Measurements from ENCODE around the gene CD28. TPM values are rescaled to one million over a fixed set of nuclear protein-coding genes. Genes with fewer than 3 reads are reported as not detected.

The CD28 gene
- total and polyA plus RNA-seq, 2 donors from 2014 or later, result 0.37 to 4.7 TPM

DNA sequence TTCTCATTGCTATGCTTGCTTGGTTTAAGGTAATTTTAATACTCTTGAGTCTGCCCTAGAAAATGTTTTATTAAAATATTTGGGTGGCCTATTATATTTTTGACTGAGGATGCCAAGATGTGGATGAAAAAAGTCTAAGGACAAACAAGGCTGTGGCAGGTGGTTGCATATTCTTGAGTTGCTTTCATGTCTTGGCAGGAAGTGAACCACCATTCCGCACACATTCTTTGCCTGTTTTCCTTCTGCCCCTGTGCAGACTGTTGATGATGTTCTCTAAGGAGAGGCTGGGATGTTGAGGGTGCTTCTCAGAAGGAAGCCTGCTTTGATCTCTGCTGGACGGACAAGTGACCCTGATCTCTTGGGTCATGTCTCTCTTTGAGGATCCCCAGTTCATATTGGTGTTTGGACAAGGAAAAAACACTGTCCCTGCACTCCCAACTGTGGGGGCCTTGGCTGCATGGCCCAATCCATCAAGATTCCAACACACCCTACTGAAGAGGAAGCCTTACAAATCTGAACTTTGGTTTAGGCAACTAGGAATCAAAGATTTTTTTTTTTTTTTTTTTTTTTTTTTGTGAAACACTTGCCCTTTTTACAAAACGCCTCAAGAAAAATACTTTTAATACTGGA is 45.0 kb upstream of the CD28 start:
- Histone ChIP-seq H3K27me3 (ENCODE audit: control insufficient read depth, insufficient read depth, low read length) (no peaks in the 10 kb centered on the region), H3K27ac (ENCODE audit: low read depth in 2 of 2, low read length in 2 of 2) (no peak overlapping the region), H3K36me3 (ENCODE audit: control insufficient read depth in 2 of 3, insufficient read depth in 3 of 3, low read length in 3 of 3) (no peaks in the 10 kb centered on the region), H3K9me3 (ENCODE audit: control insufficient read depth in 2 of 3, insufficient read depth in 1 of 3, low read length in 3 of 3) (no peaks in the 10 kb centered on the region), H3K4me1 (ENCODE audit: control insufficient read depth in 2 of 3, insufficient read depth in 2 of 3, low read depth in 1 of 3, low read length in 3 of 3) (no peaks in the 10 kb centered on the region), H3K9ac (ENCODE audit: low read length in 3 of 3) (no peak overlapping the region), H3K4me3 (ENCODE audit: low read length in 3 of 3) (no peak overlapping the region)
- no peak for DNase-seq
- FAIRE-seq, result no peak
- TF ChIP-seq, protein P1, sequence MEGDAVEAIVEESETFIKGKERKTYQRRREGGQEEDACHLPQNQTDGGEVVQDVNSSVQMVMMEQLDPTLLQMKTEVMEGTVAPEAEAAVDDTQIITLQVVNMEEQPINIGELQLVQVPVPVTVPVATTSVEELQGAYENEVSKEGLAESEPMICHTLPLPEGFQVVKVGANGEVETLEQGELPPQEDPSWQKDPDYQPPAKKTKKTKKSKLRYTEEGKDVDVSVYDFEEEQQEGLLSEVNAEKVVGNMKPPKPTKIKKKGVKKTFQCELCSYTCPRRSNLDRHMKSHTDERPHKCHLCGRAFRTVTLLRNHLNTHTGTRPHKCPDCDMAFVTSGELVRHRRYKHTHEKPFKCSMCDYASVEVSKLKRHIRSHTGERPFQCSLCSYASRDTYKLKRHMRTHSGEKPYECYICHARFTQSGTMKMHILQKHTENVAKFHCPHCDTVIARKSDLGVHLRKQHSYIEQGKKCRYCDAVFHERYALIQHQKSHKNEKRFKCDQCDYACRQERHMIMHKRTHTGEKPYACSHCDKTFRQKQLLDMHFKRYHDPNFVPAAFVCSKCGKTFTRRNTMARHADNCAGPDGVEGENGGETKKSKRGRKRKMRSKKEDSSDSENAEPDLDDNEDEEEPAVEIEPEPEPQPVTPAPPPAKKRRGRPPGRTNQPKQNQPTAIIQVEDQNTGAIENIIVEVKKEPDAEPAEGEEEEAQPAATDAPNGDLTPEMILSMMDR (IDR thresholded peaks at IDR 0.05; ENCODE audit: borderline replicate concordance, extremely low read depth, insufficient read depth), result no peak
- intact Hi-C loops (cut with DNase I), result no loop called here

DNA sequence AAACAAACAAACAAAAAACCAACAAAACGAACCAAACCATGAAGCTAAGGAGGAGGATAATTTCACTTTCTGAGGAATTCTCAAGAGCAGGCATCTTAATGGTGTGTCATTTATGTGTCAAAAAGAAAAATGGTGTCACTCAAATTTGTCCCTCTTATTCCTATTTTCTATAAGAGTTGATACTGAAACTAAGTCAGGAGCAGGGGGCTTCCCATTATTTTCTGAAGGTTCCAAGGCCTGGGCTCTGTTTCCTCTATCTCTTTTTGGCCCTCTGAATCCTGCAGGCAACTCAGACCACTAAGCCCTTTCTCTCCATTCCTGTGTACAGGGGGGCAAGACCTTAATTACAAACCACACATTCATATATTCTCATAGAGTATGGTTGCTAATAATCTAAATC is 44.0 kb upstream of the CD28 start:
- H3K4me1 ChIP-seq (ENCODE audit: control insufficient read depth in 2 of 3, insufficient read depth in 2 of 3, low read depth in 1 of 3, low read length in 3 of 3), result no peaks in the 10 kb centered on the region
- FAIRE-seq (no peak), DNase-seq (no peak)
- intact Hi-C loops (cut with DNase I), result no loop called here
- H3K27me3 ChIP-seq (ENCODE audit: control insufficient read depth, insufficient read depth, low read length), result no peaks in the 10 kb centered on the region
- H3K36me3 ChIP-seq (ENCODE audit: control insufficient read depth in 2 of 3, insufficient read depth in 3 of 3, low read length in 3 of 3), result no peaks in the 10 kb centered on the region
- no peak overlapping the region for H3K9ac ChIP-seq (ENCODE audit: low read length in 3 of 3)
- no peak overlapping the region for H3K27ac ChIP-seq (ENCODE audit: low read depth in 2 of 2, low read length in 2 of 2)
- H3K9me3 ChIP-seq (ENCODE audit: control insufficient read depth in 2 of 3, insufficient read depth in 1 of 3, low read length in 3 of 3), result no peaks in the 10 kb centered on the region
- H3K4me3 ChIP-seq (ENCODE audit: low read length in 3 of 3), result no peak overlapping the region
- TF ChIP-seq, protein P1 (IDR thresholded peaks at IDR 0.05; ENCODE audit: borderline replicate concordance, extremely low read depth, insufficient read depth), result no peak

DNA sequence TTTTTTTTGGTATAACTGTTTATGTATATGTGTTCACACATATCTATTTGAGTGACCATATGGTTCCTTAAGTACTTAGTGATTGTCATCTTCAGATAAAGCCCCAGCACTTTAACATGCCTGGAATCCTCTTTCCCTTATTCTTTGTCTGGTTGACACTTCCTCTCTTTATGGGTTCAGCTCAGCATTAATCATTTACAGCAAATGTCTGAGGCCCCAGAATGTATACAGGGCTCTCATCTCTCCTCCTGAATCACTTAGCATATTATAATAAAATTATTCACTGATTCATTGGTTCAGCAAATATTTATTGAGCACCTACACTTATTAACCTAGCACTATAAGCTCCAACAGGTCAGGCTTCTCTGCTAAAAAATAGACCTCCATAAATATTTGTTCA is 43.5 kb upstream of the CD28 start:
- no peak for FAIRE-seq
- Histone ChIP-seq H3K4me3 (ENCODE audit: low read length in 3 of 3) (no peak overlapping the region), H3K36me3 (ENCODE audit: control insufficient read depth in 2 of 3, insufficient read depth in 3 of 3, low read length in 3 of 3) (no peaks in the 10 kb centered on the region), H3K4me1 (ENCODE audit: control insufficient read depth in 2 of 3, insufficient read depth in 2 of 3, low read depth in 1 of 3, low read length in 3 of 3) (no peaks in the 10 kb centered on the region), H3K27me3 (ENCODE audit: control insufficient read depth, insufficient read depth, low read length) (no peaks in the 10 kb centered on the region), H3K9me3 (ENCODE audit: control insufficient read depth in 2 of 3, insufficient read depth in 1 of 3, low read length in 3 of 3) (no peaks in the 10 kb centered on the region), H3K27ac (ENCODE audit: low read depth in 2 of 2, low read length in 2 of 2) (no peak overlapping the region), H3K9ac (ENCODE audit: low read length in 3 of 3) (no peak overlapping the region)
- no peak for DNase-seq
- TF ChIP-seq, protein P1 (IDR thresholded peaks at IDR 0.05; ENCODE audit: borderline replicate concordance, extremely low read depth, insufficient read depth), result no peak
- intact Hi-C loops (cut with DNase I), result no loop called here

Data from kidney (tissue), 14 donors.